ENCODE results near the gene ZNF22.

Gene ZNF22

GRCh38 chr10:44978570-44979280 lies 22.0 kb upstream of the ZNF22 start, which contains the start of gene DEPP1:
TSS of gene DEPP1 (minus strand) at chr10:44978809. CDS start at chr10:44978030, 779 bp downstream.
- no peak for FAIRE-seq
- TF ChIP-seq, protein P1, sequence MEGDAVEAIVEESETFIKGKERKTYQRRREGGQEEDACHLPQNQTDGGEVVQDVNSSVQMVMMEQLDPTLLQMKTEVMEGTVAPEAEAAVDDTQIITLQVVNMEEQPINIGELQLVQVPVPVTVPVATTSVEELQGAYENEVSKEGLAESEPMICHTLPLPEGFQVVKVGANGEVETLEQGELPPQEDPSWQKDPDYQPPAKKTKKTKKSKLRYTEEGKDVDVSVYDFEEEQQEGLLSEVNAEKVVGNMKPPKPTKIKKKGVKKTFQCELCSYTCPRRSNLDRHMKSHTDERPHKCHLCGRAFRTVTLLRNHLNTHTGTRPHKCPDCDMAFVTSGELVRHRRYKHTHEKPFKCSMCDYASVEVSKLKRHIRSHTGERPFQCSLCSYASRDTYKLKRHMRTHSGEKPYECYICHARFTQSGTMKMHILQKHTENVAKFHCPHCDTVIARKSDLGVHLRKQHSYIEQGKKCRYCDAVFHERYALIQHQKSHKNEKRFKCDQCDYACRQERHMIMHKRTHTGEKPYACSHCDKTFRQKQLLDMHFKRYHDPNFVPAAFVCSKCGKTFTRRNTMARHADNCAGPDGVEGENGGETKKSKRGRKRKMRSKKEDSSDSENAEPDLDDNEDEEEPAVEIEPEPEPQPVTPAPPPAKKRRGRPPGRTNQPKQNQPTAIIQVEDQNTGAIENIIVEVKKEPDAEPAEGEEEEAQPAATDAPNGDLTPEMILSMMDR (IDR thresholded peaks at IDR 0.05; ENCODE audit: insufficient read depth, missing control alignments): no peak
- DNase-seq (ENCODE audit: insufficient read length, low spot score): peak; percentile 72

- TF ChIP-seq, protein P1 (IDR thresholded peaks at IDR 0.05; ENCODE audit: insufficient read depth, missing control alignments): no peak
- DNase-seq (ENCODE audit: insufficient read length, low spot score) (no peak), FAIRE-seq (no peak)
These were observed 21.2 kb upstream of the ZNF22 start for GRCh38 chr10:44979281-44980191.

DNA sequence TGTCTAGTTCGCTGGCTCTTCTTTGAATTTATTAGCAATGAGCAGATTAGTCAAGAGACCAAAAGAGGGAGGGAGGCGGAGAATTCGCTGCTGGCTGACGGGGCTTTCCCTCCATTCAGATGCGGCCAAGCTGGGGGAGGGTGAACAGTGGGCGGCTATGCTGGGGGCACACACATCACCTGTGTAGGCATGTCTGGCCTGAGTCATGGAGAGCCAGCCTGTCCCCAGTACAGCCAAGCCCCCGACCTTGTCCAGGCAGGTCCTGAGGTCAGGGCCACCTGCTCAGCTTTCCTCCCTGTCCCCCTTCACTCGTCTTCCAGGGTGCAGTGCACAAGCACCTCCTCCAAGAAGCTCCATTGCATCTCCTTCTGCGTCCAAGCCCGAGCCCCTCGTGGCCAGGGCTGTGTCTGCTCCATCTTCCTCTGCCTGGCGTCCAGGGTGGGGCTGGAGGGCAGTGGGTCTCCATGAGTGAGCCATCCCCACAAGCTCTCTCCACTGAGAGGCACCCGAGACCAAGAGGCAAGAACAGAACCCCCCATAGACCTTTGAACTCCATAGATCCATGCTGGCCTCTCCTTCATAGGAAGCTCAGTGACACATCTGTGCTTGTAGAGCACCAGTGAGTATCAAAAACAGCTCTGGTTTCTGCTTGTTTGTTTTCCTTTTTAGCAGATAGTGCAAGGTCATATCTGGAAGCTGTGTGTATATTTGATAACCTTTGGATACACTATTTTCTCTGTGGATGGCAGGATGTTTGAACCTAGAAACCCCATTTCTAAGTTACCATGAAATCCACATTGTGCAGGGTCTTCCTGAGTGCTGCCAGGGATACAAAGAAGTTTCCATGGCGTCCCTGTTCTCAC lies 20.2 kb upstream of the ZNF22 start:
- TF ChIP-seq, protein P1 (IDR thresholded peaks at IDR 0.05; ENCODE audit: insufficient read depth, missing control alignments): no peak
- FAIRE-seq (no peak), DNase-seq (ENCODE audit: insufficient read length, low spot score) (no peak)

DNA sequence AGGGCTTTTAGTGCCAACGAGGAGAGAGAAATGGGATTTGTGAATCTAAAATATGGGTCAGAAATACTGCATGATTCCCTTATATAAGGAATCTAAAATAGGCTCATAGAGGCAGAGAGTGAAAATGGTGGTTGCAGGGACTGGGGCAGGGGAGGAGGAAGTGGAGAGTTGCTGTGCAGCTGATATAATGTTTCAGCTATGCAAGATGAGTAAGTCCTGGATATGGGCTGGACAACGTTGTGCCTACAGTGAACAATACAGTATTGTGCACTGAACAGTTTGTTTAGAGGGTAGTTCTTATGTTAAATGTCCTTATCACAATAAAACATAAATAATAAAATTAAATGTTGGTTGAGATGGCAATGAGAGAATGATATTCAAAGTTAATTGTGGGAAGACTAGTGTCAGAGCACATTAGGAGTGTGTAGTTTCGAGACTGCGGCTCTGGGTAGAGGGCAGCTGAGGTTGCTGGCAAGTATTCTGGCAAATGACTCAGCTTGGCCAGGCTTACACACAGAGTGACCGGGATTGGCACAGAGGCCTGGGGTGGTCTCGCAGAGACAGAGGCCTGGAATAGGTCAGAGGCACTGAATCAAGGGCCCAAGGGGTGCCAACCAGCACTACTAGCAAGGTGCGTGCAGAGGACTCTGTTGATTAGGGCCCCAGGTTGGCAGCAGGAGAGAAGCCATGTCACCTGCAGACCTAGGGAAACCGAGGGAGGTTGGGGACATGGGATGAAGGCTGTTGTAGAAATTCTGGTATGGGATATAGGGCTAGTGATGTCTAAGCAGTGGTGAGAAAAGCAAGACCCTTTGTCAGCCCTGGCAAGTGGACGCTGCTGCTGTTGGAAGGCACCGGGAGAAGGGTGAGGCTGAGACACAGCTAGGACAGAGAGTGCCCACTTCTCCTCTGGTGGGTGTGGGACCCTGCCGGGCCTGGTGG lies 19.3 kb upstream of the ZNF22 start:
- TF ChIP-seq, protein P1 (IDR thresholded peaks at IDR 0.05; ENCODE audit: insufficient read depth, missing control alignments): no peak
- FAIRE-seq (no peak), DNase-seq (ENCODE audit: insufficient read length, low spot score) (no peak)

DNA sequence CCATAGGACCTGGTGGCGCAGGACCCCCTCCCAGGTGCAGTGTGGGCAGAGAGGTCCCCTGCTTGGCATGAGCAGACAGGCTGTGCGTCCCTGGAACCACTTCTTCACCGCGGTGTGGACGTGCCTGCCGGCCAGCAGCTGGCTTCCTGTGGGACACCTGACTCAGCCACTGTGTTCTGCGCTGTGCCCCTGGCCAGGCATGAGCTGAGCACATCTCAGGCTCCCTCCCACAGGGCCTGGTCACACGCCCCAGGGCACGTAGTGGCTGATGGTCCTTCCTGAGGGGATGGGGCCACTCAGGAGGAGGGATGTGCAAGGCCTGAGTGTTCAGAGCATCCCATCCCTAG lies 18.6 kb upstream of the ZNF22 start:
- no peak for FAIRE-seq
- TF ChIP-seq, protein P1 (IDR thresholded peaks at IDR 0.05; ENCODE audit: insufficient read depth, missing control alignments): no peak
- no peak for DNase-seq (ENCODE audit: insufficient read length, low spot score)

DNA sequence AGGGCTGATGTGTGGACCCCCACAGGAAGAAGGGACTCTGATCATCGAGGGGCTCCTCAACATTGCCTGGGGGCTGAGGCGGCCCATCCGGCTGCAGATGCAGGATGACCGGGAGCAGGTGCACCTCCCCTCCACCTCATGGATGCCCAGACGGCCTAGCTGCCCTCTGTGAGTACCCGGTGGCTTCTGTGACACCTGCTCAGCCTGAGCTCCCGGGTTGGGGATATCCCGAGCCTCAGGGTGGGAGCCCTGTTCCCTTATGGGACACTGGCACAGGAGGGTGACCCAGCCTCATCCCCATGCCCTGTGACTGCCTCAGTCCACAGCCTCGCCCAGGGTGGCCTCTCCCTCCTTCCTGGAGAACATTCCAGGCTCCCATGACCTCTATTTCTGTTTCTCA lies 18.2 kb upstream of the ZNF22 start:
- no peak for FAIRE-seq
- DNase-seq (ENCODE audit: insufficient read length, low spot score): no peak
- TF ChIP-seq, protein P1 (IDR thresholded peaks at IDR 0.05; ENCODE audit: insufficient read depth, missing control alignments): no peak

Data from D721Med (cell line).